Measurements from ENCODE around the gene TGFB1.

TGFB1 gene

GRCh38 chr19:41364524-41365391 lies 11.0 kb upstream of the TGFB1 start:
- Histone ChIP-seq H3K4me1 (ENCODE audit: control insufficient read depth, insufficient read depth, low read length) (peaks cover 8% of the 10 kb centered on the region), H3K27me3 (ENCODE audit: control insufficient read depth, insufficient read depth, low read length) (no peaks in the 10 kb centered on the region), H3K4me3 (ENCODE audit: low read length) (peak overlapping the region; percentile 98), H3K9ac (ENCODE audit: low read length) (peak overlapping the region; percentile 24), H3K27ac (ENCODE audit: low read depth, low read length) (peak overlapping the region; percentile 100), H3K36me3 (ENCODE audit: control insufficient read depth, insufficient read depth, low read length) (peaks cover 2% of the 10 kb centered on the region)

- Histone ChIP-seq H3K4me3 (ENCODE audit: low read length) (peak within 1 kb of the TSS; percentile 98), H3K4me1 (ENCODE audit: control insufficient read depth, insufficient read depth, low read length) (peaks cover 8% of the 10 kb centered on the region), H3K27ac (ENCODE audit: low read depth, low read length) (peak within 1 kb of the TSS; percentile 100), H3K9ac (ENCODE audit: low read length) (peak within 1 kb of the TSS; percentile 86), H3K27me3 (ENCODE audit: control insufficient read depth, insufficient read depth, low read length) (no peaks in the 10 kb centered on the region), H3K36me3 (ENCODE audit: control insufficient read depth, insufficient read depth, low read length) (peaks cover 2% of the 10 kb centered on the region)
These were observed 10.2 kb upstream of the TGFB1 start, which contains the start of gene B9D2 for GRCh38 chr19:41363753-41364523. Gene B9D2, minus strand, starts transcription at chr19:41364149. Its CDS starts 630 bp downstream, at chr19:41363519.

GRCh38 chr19:41363371-41363752 lies 9.6 kb upstream of the TGFB1 start:
- Histone ChIP-seq H3K9ac (ENCODE audit: low read length) (peak overlapping the region; percentile 56), H3K4me3 (ENCODE audit: low read length) (peak overlapping the region; percentile 98), H3K27me3 (ENCODE audit: control insufficient read depth, insufficient read depth, low read length) (no peaks in the 10 kb centered on the region), H3K36me3 (ENCODE audit: control insufficient read depth, insufficient read depth, low read length) (peaks cover 2% of the 10 kb centered on the region), H3K27ac (ENCODE audit: low read depth, low read length) (peak overlapping the region; percentile 100), H3K4me1 (ENCODE audit: control insufficient read depth, insufficient read depth, low read length) (peaks cover 8% of the 10 kb centered on the region)

- Histone ChIP-seq H3K27ac (ENCODE audit: low read depth, low read length) (no peak overlapping the region), H3K9ac (ENCODE audit: low read length) (no peak overlapping the region)
These were observed 8.6 kb upstream of the TGFB1 start for GRCh38 chr19:41362143-41362847.

GRCh38 chr19:41359741-41360140 lies 6.0 kb upstream of the TGFB1 start:
- Histone ChIP-seq H3K9ac (ENCODE audit: low read length) (no peak overlapping the region), H3K4me3 (ENCODE audit: low read length) (no peak overlapping the region), H3K36me3 (ENCODE audit: control insufficient read depth, insufficient read depth, low read length) (peaks cover 2% of the 10 kb centered on the region), H3K4me1 (ENCODE audit: control insufficient read depth, insufficient read depth, low read length) (peaks cover 7% of the 10 kb centered on the region), H3K27ac (ENCODE audit: low read depth, low read length) (no peak overlapping the region), H3K27me3 (ENCODE audit: control insufficient read depth, insufficient read depth, low read length) (no peaks in the 10 kb centered on the region)

More at GRCh38 chr19:41362143-41362847, 8.6 kb upstream of the TGFB1 start:
- Histone ChIP-seq H3K27me3 (ENCODE audit: control insufficient read depth, insufficient read depth, low read length) (no peaks in the 10 kb centered on the region), H3K4me1 (ENCODE audit: control insufficient read depth, insufficient read depth, low read length) (peaks cover 8% of the 10 kb centered on the region), H3K36me3 (ENCODE audit: control insufficient read depth, insufficient read depth, low read length) (peaks cover 2% of the 10 kb centered on the region), H3K4me3 (ENCODE audit: low read length) (no peak overlapping the region)

- H3K9ac ChIP-seq (ENCODE audit: low read length), result no peak overlapping the region
- H3K36me3 ChIP-seq (ENCODE audit: control insufficient read depth, insufficient read depth, low read length), result peaks cover 2% of the 10 kb centered on the region
- H3K4me3 ChIP-seq (ENCODE audit: low read length), result no peak overlapping the region
- no peaks in the 10 kb centered on the region for H3K27me3 ChIP-seq (ENCODE audit: control insufficient read depth, insufficient read depth, low read length)
- H3K27ac ChIP-seq (ENCODE audit: low read depth, low read length), result no peak overlapping the region
- H3K4me1 ChIP-seq (ENCODE audit: control insufficient read depth, insufficient read depth, low read length), result peaks cover 3% of the 10 kb centered on the region
These were observed 4.0 kb upstream of the TGFB1 start for GRCh38 chr19:41357746-41358145.

GRCh38 chr19:41356984-41357739 lies 3.4 kb upstream of the TGFB1 start:
- no peak overlapping the region for H3K4me3 ChIP-seq (ENCODE audit: low read length)
- no peak overlapping the region for H3K27ac ChIP-seq (ENCODE audit: low read depth, low read length)
- H3K36me3 ChIP-seq (ENCODE audit: control insufficient read depth, insufficient read depth, low read length), result peaks cover 2% of the 10 kb centered on the region
- no peak overlapping the region for H3K9ac ChIP-seq (ENCODE audit: low read length)
- no peaks in the 10 kb centered on the region for H3K27me3 ChIP-seq (ENCODE audit: control insufficient read depth, insufficient read depth, low read length)
- H3K4me1 ChIP-seq (ENCODE audit: control insufficient read depth, insufficient read depth, low read length), result peaks cover 3% of the 10 kb centered on the region

GRCh38 chr19:41355802-41356201 lies 2.1 kb upstream of the TGFB1 start:
- Histone ChIP-seq H3K27ac (ENCODE audit: low read depth, low read length) (no peak overlapping the region), H3K4me3 (ENCODE audit: low read length) (no peak overlapping the region), H3K36me3 (ENCODE audit: control insufficient read depth, insufficient read depth, low read length) (peaks cover under 1% of the 10 kb centered on the region), H3K27me3 (ENCODE audit: control insufficient read depth, insufficient read depth, low read length) (peaks cover 3% of the 10 kb centered on the region), H3K9ac (ENCODE audit: low read length) (no peak overlapping the region), H3K4me1 (ENCODE audit: control insufficient read depth, insufficient read depth, low read length) (peaks cover 5% of the 10 kb centered on the region)

- Histone ChIP-seq H3K27me3 (ENCODE audit: control insufficient read depth, insufficient read depth, low read length) (peaks cover 4% of the 10 kb centered on the region), H3K4me3 (ENCODE audit: low read length) (no peak overlapping the region), H3K4me1 (ENCODE audit: control insufficient read depth, insufficient read depth, low read length) (peaks cover 5% of the 10 kb centered on the region), H3K9ac (ENCODE audit: low read length) (no peak overlapping the region), H3K36me3 (ENCODE audit: control insufficient read depth, insufficient read depth, low read length) (no peaks in the 10 kb centered on the region), H3K27ac (ENCODE audit: low read depth, low read length) (no peak overlapping the region)
These were observed 1.3 kb upstream of the TGFB1 start for GRCh38 chr19:41355035-41355434.

GRCh38 chr19:41354343-41354953 lies 726 bp upstream of the TGFB1 start:
- Histone ChIP-seq H3K36me3 (ENCODE audit: control insufficient read depth, insufficient read depth, low read length) (no peaks in the 10 kb centered on the region), H3K4me1 (ENCODE audit: control insufficient read depth, insufficient read depth, low read length) (peaks cover 5% of the 10 kb centered on the region), H3K27me3 (ENCODE audit: control insufficient read depth, insufficient read depth, low read length) (peaks cover 4% of the 10 kb centered on the region), H3K4me3 (ENCODE audit: low read length) (peak overlapping the region; percentile 54), H3K9ac (ENCODE audit: low read length) (peak overlapping the region; percentile 57), H3K27ac (ENCODE audit: low read depth, low read length) (peak overlapping the region; percentile 76)

GRCh38 chr19:41352609-41353465 lies 885 bp downstream of the TGFB1 start:
- peaks cover 5% of the 10 kb centered on the region for H3K36me3 ChIP-seq (ENCODE audit: control insufficient read depth, insufficient read depth, low read length)
- H3K4me1 ChIP-seq (ENCODE audit: control insufficient read depth, insufficient read depth, low read length), result peaks cover 5% of the 10 kb centered on the region
- peaks cover 4% of the 10 kb centered on the region for H3K27me3 ChIP-seq (ENCODE audit: control insufficient read depth, insufficient read depth, low read length)
- peak overlapping the region; percentile 97 for H3K4me3 ChIP-seq (ENCODE audit: low read length)
- H3K9ac ChIP-seq (ENCODE audit: low read length), result peak overlapping the region; percentile 40
- peak overlapping the region; percentile 76 for H3K27ac ChIP-seq (ENCODE audit: low read depth, low read length)
